Hepatocyte (in vitro differentiated cells): ENCODE data around the gene NGEF.

ENCODE experiments used
- EZH2 ChIP-seq: fragments of 200-600 bp; sonication (generic); IDR thresholded peaks from 2 replicates; pipeline ENCODE4 v1.6.1; 2016; ENCODE audit warnings: antibody characterized with exemption, mild to moderate bottlenecking, borderline replicate concordance
- TF ChIP-seq, protein P1 (sequence below): fragments of 200-600 bp; sonication (generic); IDR thresholded peaks from 2 replicates; pipeline ENCODE4 v1.5.1; 2016; ENCODE audit warnings: antibody characterized with exemption, mild to moderate bottlenecking; ENCODE audit not compliant: poor library complexity

DNA sequence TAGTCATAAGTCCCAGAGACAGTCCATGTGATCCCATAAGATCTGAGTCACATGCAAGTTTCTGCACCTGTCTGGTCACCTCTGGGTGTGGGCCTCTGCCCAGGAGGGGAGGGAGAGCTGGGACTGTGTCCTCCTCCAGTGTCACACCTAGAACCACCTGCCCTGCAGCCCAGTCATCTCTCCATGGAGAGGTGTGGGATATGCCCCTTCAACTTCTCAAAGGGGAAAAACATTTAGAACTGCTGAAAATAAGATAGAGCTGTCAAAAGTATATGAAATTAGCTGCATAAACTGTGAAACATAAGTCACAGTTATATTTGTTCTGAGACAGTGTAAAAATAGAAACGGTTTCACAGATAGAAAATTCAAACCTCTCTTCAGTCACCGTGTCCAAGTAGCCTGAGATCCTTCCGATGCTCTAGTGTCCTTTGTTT lies 55.4 kb downstream of the NGEF start:
- TF ChIP-seq, protein P1, sequence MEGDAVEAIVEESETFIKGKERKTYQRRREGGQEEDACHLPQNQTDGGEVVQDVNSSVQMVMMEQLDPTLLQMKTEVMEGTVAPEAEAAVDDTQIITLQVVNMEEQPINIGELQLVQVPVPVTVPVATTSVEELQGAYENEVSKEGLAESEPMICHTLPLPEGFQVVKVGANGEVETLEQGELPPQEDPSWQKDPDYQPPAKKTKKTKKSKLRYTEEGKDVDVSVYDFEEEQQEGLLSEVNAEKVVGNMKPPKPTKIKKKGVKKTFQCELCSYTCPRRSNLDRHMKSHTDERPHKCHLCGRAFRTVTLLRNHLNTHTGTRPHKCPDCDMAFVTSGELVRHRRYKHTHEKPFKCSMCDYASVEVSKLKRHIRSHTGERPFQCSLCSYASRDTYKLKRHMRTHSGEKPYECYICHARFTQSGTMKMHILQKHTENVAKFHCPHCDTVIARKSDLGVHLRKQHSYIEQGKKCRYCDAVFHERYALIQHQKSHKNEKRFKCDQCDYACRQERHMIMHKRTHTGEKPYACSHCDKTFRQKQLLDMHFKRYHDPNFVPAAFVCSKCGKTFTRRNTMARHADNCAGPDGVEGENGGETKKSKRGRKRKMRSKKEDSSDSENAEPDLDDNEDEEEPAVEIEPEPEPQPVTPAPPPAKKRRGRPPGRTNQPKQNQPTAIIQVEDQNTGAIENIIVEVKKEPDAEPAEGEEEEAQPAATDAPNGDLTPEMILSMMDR: no peak
- TF ChIP-seq EZH2: no peak
